A673 (cell line): Measurements from ENCODE around the gene SPINT4. TPM values are rescaled to one million over a fixed set of nuclear protein-coding genes. Genes with fewer than 3 reads are reported as not detected.

Experiments
- BruUV-seq: library from RNA; stranded (reverse); fragments of 400-500 nt; replicated peaks from 2 replicates; lab custom pipeline; 2021; lab: Mats Ljungman, UMichigan
- CTCF ChIA-PET: fragments of 300-600 bp; sonication (Branson Sonifier 250); formaldehyde crosslinking; loops from one replicate; lab custom pipeline; 2022; ENCODE audit warnings: antibody characterized with exemption; lab: Charles Lee
- POLR2A ChIA-PET: fragments of 300-600 bp; sonication (Branson Sonifier 250); formaldehyde crosslinking; loops from one replicate; lab custom pipeline; 2022; ENCODE audit warnings: antibody characterized with exemption; ENCODE audit not compliant: low non-redundant PET; lab: Charles Lee
- DNase-seq: peaks from one replicate; pipeline ENCODE4 v3.0.0-alpha.2; 2015; ENCODE audit warnings: low spot score
- H3K27ac ChIP-seq: fragments of 200-600 bp; sonication (generic); 2 replicates; pipeline ENCODE4 v1.5.1; 2016; ENCODE audit warnings: mixed run types, low read depth, mild to moderate bottlenecking, mixed read lengths, antibody characterized with exemption, low read length; ENCODE audit not compliant: poor library complexity, severe bottlenecking
- H3K27me3 ChIP-seq: fragments of 200-600 bp; sonication (generic); replicated peaks from 2 replicates; pipeline ENCODE4 v1.6.1; 2017; ENCODE audit warnings: mixed run types, low read depth, mild to moderate bottlenecking, mixed read lengths, antibody characterized with exemption, low read length; ENCODE audit not compliant: insufficient read depth, poor library complexity
- H3K36me3 ChIP-seq: fragments of 200-600 bp; sonication (generic); 2 replicates; pipeline ENCODE4 v1.6.1; 2016; ENCODE audit warnings: mixed run types, mild to moderate bottlenecking, mixed read lengths, antibody characterized with exemption, low read length; ENCODE audit not compliant: insufficient read depth, poor library complexity, severe bottlenecking
- H3K4me1 ChIP-seq: fragments of 200-600 bp; sonication (generic); 2 replicates; pipeline ENCODE4 v1.6.1; 2017; ENCODE audit warnings: mixed run types, mild to moderate bottlenecking, mixed read lengths, antibody characterized with exemption, low read length; ENCODE audit not compliant: insufficient read depth, poor library complexity, severe bottlenecking
- H3K4me3 ChIP-seq: fragments of 200-600 bp; sonication (generic); 2 replicates; pipeline ENCODE4 v1.5.1; 2016; ENCODE audit warnings: low read depth, mixed run types, mild to moderate bottlenecking, mixed read lengths, low read length; ENCODE audit not compliant: poor library complexity, severe bottlenecking
- H3K9me3 ChIP-seq: fragments of 200-600 bp; sonication (generic); 2 replicates; pipeline ENCODE4 v1.6.1; 2016; ENCODE audit warnings: mixed run types, low read depth, mild to moderate bottlenecking, mixed read lengths, antibody characterized with exemption, low read length; ENCODE audit not compliant: poor library complexity, severe bottlenecking
- EZH2 ChIP-seq: fragments of 200-600 bp; sonication (generic); IDR thresholded peaks from 2 replicates; pipeline ENCODE4 v1.6.1; 2017; ENCODE audit warnings: borderline replicate concordance, low read depth, mild to moderate bottlenecking, mixed read lengths, antibody characterized with exemption, low read length; ENCODE audit not compliant: poor library complexity, severe bottlenecking
- intact Hi-C: fragments of 100-400 bp; cut with micrococcal nuclease; formaldehyde crosslinking; loops from one replicate; pipeline ENCODE4 v1.10.0; 2022; ENCODE audit not compliant: unreplicated experiment
- total RNA-seq: library from RNA; stranded (reverse); gene quantifications from 2 replicates; pipeline ENCODE4 v1.2.3, GENCODE V29; 2021
- TF ChIP-seq, protein P1 (sequence below): fragments of 300-800, 200-600 bp; sonication (generic); conservative IDR thresholded peaks from 2 replicates; pipeline ENCODE4 v1.5.1; 2017; ENCODE audit warnings: low read depth, mild to moderate bottlenecking, antibody characterized with exemption, low read length, moderate library complexity, mixed read lengths

SPINT4 gene
- total RNA-seq, 1 experiment from 2014 or later = not detected

GRCh38 chr20:45725134-45725533 is 3.0 kb downstream of the SPINT4 start:
- no peak overlapping the region for H3K4me3 ChIP-seq
- DNase-seq = no peak
- H3K27ac ChIP-seq = no peak overlapping the region
- CTCF ChIA-PET = interaction anchor here (0.7 kb wide), 1 partner anchor 43 kb away, joined by 4 read pairs; no protein-coding TSS in a partner anchor
- POLR2A ChIA-PET = no interaction called here
- peaks cover 25% of the 10 kb centered on the region for H3K27me3 ChIP-seq
- intact Hi-C loops = no loop called here
- H3K36me3 ChIP-seq = no peaks in the 10 kb centered on the region
- no peak for TF ChIP-seq EZH2
- TF ChIP-seq, protein P1, sequence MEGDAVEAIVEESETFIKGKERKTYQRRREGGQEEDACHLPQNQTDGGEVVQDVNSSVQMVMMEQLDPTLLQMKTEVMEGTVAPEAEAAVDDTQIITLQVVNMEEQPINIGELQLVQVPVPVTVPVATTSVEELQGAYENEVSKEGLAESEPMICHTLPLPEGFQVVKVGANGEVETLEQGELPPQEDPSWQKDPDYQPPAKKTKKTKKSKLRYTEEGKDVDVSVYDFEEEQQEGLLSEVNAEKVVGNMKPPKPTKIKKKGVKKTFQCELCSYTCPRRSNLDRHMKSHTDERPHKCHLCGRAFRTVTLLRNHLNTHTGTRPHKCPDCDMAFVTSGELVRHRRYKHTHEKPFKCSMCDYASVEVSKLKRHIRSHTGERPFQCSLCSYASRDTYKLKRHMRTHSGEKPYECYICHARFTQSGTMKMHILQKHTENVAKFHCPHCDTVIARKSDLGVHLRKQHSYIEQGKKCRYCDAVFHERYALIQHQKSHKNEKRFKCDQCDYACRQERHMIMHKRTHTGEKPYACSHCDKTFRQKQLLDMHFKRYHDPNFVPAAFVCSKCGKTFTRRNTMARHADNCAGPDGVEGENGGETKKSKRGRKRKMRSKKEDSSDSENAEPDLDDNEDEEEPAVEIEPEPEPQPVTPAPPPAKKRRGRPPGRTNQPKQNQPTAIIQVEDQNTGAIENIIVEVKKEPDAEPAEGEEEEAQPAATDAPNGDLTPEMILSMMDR = no peak
- no peaks in the 10 kb centered on the region for H3K9me3 ChIP-seq
- no TSS peak for BruUV-seq
- no peaks in the 10 kb centered on the region for H3K4me1 ChIP-seq

- CTCF ChIA-PET = no interaction called here
- H3K27me3 ChIP-seq = peaks cover 20% of the 10 kb centered on the region
Measured at GRCh38 chr20:45727044-45727443, 4.9 kb downstream of the SPINT4 start.

GRCh38 chr20:45732199-45732598 is 10.1 kb downstream of the SPINT4 start:
- ChIA-PET POLR2A (no interaction called here), CTCF (no interaction called here)
- Histone ChIP-seq H3K36me3 (no peaks in the 10 kb centered on the region), H3K9me3 (no peaks in the 10 kb centered on the region), H3K4me1 (no peaks in the 10 kb centered on the region), H3K4me3 (no peak overlapping the region), H3K27ac (no peak overlapping the region), H3K27me3 (no peaks in the 10 kb centered on the region)
- no TSS peak for BruUV-seq
- intact Hi-C loops = no loop called here
- no peak for DNase-seq
- TF ChIP-seq, protein P1 = no peak
- no peak for TF ChIP-seq EZH2

More at GRCh38 chr20:45727044-45727443, 4.9 kb downstream of the SPINT4 start:
- intact Hi-C loops = no loop called here
- Histone ChIP-seq H3K4me3 (no peak overlapping the region), H3K4me1 (no peaks in the 10 kb centered on the region), H3K36me3 (no peaks in the 10 kb centered on the region), H3K27ac (no peak overlapping the region), H3K9me3 (no peaks in the 10 kb centered on the region)
- no peak for DNase-seq
- TF ChIP-seq, protein P1 = no peak
- no peak for TF ChIP-seq EZH2
- POLR2A ChIA-PET = no interaction called here
- BruUV-seq = no TSS peak
